GM19324 (cell line): ENCODE data around the gene UPF1.
A peak's percentile ranks its signal among the peaks of the same experiment; 100 is the strongest.

ENCODE experiments used
- ATAC-seq: cut with Tn5 transposase; IDR thresholded peaks from one replicate; pipeline ENCODE4 v1.9.1; 2021; ENCODE audit warnings: mild to moderate bottlenecking, moderate library complexity; ENCODE audit not compliant: unreplicated experiment, low FRiP score

The UPF1 gene

DNA sequence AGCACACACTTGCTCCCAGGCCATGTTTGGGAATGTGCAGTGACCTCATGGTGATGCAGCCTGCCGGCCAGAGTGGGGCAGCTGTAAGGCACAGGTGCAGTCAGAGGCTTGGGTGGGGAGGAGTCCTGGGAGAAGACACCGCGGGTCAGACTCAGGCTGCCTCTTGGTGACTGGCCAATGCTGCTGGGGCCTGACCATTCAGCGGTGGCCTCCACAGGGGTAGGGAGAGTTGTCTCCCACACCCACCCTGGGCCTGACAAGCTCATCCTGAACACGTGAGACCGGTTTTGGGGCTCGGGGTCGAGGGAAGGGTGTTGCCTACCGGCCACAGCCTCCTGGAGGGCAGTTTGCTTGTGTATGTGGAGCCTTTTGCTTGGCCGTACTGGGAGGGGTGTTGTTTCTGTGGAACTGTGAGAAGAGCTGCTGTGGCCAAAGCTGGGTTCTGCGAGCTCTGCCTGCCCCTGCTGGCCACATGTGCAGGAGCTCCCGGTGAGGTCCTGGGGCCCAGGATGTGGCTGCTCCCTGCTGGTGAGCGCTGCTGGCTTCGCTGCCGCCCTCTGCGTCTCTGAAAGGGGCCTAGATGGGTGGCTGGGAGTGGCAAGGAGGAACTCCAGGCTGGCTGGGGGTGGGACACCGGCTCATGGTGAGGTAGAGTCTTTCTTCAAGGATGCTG lies 22.1 kb downstream of the UPF1 start:
- no peak for ATAC-seq

DNA sequence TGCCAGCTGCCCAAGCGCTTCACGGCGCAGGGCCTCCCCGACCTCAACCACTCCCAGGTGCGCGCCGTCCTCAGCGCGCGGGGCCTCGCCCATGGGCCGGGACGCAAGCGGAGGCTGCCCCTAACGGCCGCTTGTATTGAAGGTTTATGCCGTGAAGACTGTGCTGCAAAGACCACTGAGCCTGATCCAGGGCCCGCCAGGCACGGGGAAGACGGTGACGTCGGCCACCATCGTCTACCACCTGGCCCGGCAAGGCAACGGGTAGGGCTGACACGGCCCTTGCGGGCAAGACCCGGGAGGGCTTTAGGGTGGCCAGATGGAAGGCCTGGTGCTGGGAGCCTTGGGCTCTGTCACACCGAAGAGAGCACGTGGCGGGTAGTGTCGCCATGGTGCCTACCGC lies 23.2 kb downstream of the UPF1 start:
- no peak for ATAC-seq

- ATAC-seq, result no peak
Measured at GRCh38 chr19:18855647-18856384, 24.1 kb downstream of the UPF1 start.

DNA sequence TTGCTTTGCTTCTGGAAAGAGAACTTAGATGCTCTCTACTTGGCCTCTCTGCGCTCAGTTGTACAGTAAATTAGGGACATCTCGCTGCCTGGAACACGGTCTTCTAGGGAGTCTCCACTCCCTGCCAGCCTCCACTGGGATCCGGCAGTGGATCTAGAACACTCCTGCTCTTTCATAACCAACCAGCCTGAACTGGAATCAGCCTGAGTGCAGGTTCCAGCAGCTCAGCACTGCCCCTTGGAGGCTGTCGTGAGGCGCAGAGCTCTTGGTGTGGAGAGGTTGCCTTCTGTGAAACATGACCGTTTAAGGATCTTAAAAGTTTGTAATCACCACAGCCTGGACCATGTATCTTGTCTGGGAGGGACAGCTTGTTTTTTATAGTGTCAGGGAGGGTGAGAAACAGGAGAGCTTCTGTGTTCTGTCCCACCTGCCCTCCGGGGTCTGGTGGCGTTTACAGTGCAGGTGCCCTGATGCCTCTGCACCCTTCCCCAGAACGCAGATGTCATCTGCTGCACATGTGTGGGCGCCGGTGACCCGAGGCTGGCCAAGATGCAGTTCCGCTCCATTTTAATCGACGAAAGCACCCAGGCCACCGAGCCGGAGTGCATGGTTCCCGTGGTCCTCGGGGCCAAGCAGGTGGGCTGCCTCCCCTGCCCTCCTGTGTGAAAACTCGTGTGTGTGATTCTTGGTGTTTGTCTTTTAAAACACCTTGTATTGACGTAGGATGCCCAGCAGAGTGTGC lies 24.8 kb downstream of the UPF1 start:
- ATAC-seq, result no peak

DNA sequence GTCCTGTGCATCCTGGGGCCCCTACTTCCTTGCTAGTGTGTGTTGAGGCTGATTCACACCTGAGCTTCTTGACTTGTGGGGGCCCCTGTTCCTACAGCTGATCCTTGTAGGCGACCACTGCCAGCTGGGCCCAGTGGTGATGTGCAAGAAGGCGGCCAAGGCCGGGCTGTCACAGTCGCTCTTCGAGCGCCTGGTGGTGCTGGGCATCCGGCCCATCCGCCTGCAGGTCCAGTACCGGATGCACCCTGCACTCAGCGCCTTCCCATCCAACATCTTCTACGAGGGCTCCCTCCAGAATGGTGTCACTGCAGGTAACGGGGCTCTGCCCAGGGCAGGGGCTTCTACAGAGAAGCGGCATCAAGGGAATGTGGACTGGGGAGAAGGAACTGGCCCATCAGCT lies 25.5 kb downstream of the UPF1 start:
- ATAC-seq, result no peak

DNA sequence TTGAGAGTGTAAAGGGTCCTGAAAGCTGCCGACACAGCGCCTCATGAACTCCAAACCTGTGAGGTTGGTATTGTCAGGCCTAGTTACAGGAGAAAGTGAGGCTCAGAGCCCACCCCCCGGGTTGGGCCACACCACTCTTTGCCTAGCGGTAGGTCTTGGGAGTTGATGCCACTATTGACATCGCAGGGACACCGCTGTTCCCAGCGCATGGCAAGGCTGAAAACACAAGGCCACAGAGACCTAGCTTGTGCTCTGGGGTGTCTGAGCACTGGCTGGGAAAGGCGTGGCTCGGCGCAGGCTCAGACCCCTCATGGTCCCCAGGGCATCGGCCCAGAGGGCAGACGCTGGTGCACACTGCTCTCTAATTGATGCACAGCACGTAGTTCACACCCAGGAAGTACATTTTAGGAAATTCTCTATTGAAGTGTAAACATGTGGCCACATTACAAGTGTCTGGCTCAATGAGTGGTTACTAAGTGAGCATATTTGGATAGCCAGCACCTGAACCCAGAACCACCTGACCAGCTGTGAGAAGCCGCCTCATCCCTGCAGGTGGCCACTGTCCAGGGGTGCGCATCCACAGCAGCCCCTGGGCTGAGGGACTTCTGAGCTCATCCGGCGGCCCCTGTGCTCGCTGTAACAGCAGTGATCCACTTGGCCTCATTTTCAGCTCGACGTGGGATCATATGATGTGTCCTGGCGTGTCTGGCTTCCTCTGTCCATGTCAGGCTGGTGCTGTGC lies 27.3 kb downstream of the UPF1 start:
- no peak for ATAC-seq

- no peak for ATAC-seq
Measured at GRCh38 chr19:18859676-18860301, 28.0 kb downstream of the UPF1 start.

GRCh38 chr19:18860302-18860700 lies 28.5 kb downstream of the UPF1 start:
- no peak for ATAC-seq

DNA sequence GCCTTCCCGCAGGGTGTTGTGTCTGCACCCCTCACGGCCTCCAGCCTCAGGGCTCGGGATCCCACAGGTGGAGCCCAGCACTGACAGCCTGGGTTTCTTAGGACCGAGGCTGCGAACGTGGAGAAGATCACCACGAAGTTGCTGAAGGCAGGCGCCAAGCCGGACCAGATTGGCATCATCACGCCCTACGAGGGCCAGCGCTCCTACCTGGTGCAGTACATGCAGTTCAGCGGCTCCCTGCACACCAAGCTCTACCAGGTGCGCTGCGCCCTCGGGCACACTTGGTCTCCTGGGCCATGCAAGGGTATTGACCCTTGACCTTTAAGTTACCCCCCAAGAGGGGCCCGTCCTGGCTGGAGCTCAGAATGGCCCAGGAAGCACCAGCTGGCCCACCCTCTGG lies 29.0 kb downstream of the UPF1 start:
- ATAC-seq, result no peak

GRCh38 chr19:18861235-18861634 lies 29.5 kb downstream of the UPF1 start:
- no peak for ATAC-seq

DNA sequence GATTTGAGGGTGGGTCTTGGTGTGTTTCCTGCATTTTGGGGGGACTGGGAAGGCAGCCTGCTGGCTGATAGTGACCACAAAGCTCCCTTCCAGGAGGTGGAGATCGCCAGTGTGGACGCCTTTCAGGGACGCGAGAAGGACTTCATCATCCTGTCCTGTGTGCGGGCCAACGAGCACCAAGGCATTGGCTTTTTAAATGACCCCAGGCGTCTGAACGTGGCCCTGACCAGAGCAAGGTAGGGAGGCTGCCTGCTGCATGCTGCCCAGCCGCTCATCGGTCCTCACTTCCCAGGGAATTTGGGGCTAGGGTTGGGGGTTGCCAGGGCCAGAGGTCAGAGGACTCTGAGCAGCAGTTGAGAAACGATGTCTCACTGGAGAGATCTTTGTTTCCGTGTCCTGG lies 30.2 kb downstream of the UPF1 start:
- no peak for ATAC-seq

DNA sequence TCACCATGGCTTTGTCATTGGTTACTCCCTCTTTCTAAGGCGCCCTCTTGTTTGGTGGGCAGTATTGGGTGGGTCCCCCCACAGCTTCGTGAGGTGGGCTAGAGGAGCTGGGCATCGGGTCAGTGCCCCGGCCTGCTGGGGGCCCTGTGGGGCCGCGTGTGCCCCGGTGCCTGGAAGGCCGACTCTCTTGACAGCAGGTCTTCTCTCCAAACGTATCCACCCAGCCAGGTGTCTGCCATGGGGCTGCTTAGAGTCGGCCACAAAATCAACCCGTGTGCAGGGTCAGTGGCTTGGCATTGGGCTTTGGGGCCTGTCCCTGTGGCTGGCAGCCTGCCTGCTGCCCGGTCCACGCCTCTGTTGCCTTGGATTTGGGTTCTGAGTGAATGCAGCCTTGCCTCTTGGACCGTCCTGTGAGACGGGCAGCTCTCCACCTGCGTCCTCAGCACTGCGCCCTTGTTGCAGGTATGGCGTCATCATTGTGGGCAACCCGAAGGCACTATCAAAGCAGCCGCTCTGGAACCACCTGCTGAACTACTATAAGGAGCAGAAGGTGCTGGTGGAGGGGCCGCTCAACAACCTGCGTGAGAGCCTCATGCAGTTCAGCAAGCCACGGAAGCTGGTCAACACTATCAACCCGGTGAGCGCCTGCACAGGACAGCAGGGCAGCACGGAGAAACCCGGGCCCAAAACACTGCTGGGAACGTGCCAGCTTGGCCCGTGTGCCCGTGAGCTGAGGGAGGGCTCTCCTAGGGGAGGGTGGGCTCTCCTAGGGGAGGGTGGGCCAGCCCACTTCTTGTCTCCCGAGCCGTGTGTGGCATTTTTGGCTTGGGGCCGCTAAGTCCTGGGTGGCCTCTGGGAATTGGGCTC lies 31.4 kb downstream of the UPF1 start:
- ATAC-seq, result no peak

DNA sequence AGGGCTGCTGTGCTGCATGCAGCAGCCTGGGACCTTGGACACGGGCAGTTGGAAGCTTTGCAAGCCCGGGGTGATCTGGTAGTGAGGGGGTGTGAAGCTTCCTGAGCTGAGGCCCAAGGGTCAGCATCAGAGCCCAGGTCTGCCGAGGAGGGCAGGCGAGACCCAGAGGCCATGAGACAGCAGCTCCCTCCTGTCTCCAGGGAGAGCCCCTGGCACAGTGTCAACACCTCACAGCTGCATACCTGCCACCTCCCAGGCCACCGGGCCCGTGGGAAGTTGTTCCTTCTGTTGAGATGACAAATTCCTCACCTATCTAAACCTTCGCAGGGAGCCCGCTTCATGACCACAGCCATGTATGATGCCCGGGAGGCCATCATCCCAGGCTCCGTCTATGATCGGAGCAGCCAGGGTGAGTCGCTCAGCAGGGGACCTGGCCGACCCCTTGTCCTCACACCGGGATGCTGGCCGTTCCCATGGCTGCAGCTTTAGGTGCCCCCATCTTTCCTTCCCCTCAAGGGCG lies 32.1 kb downstream of the UPF1 start:
- ATAC-seq, result no peak

GRCh38 chr19:18865106-18865972 lies 33.6 kb downstream of the UPF1 start:
- ATAC-seq, result no peak

GRCh38 chr19:18865973-18866799 lies 34.4 kb downstream of the UPF1 start:
- peak; percentile 45 for ATAC-seq

GRCh38 chr19:18866800-18867123 lies 35.0 kb downstream of the UPF1 start:
- no peak for ATAC-seq

GRCh38 chr19:18867199-18867598 lies 35.4 kb downstream of the UPF1 start:
- no peak for ATAC-seq

DNA sequence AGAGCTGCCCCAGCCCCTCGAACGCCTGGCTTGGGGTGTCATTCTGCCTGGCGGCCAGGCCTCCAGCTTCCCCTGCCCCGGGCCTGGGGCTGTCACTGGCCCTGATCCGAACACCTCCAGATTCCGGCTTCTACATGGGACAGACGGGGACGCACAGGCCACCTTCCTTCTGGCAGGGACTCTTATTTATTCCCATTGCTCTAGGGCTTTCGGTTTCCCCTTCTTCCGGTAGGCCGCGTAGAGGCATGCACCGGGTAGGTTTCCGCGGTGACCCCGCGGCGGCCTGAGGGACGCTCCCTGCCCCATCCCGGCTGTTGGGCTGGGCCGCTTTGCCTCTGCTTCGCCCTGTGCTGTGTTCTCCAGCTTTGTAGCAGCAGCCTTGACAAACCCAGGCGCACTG lies 36.0 kb downstream of the UPF1 start:
- no peak for ATAC-seq
